Stimulated activated naive CD4-positive, alpha-beta T cell (primary cell): ENCODE measurements around the gene SLC8A2.

Experiments used
- DNase-seq, 6 experiments: peaks; one replicate each; lab custom pipeline; 2025; lab: John Stamatoyannopoulos, UW

Gene SLC8A2

DNA sequence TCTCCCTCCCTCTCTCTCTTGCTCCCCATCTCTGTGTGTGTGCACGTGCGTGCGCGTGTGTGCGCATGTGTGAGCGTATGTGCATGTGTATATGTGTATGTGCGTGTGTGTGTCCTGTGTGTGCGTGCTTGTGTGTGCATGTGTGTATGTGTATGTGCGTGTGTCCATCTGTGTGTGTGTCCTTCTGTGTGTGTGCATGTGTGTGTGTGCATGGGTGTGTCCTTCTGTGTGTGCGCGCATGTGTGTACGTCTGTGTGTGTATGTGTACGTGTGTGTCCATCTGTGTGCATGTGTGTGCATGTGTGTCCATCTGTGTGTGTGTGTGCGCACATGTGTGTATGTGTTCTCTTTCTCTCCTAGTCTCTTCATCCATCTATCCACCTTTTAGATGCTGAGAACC, 12.2 kb downstream of the SLC8A2 start:
- DNase-seq, result no peak

DNA sequence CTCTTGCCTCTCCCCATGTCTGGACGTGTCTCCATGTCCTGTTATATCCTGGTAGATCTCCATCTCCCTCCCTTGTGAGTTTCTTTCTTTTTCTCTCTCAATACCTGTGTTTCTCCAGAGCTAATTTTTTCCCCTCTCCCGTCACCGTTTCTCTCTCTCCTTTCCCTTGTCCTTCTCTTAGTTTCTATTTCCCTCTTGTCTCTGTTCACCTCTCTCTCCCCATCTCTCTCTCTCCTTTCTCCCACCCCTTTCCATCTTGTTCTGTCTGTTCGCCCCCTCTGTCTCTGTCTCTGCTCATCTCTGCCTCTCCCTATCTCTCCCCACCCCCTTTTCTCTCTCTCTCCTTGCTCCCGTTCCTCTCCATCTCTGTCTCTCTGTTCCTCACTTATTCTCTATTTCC, 13.0 kb downstream of the SLC8A2 start:
- DNase-seq, result no peak

DNA sequence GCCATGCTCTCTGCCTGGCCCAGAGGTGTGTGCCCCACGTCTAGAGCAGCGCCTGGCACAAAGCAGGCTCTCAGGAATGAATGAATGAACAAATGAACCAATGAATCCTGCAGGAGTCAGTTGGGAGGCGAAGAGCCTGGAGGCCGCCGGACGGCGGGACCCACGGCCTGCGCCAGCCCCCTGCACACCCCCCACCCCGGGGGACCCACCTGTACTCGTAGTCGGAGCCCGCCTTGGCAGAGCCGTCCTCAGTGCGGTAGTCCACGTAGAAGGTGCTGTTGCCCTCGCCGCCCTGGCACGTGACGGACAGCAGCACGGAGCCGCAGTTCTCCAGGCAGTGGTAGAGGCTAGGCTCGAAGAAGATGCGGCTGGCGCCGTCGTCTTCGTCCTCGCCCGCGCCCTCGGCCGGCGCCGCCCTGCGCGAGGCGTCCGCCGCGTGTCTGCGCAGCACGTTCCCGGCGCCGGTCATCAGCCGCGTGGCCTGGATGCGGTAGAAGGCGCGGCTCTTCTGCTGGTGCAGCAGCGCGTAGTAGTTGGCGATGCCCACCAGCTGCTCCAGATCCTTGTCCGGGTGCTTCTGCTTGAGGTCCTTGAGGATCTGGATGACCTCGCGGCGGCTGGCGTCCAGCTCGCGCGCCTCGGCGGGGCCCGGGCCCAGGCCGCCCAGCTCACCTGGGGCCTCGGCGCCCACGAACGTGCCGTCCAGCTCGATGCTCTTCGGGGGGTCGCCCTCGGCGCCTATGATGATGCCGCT, 14.8 kb downstream of the SLC8A2 start:
- no peak for DNase-seq

DNA sequence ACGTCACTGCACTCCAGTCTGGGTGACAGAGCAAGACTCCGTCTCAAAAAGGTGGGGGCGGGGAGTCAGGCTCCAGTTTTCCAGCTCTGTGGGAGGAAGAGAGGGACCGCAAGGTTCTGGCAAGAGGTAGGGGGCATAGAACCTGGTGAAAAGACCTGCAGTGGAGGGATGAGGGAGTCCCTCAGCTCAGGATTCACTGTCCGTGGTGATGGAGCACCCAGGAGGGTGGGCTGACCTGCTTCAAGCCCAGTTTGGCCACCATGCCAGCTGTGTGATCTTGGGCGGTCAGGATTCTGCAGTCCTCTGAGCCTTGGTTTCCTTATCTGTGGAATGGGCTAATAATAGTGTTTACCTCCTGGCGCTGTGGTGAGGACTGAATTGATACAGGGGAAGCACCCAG, 21.2 kb downstream of the SLC8A2 start:
- no peak for DNase-seq

GRCh38 chr19:47448360-47448727, 23.3 kb downstream of the SLC8A2 start:
- DNase-seq, result no peak

GRCh38 chr19:47447470-47448359, 24.0 kb downstream of the SLC8A2 start:
- DNase-seq, result peak; percentile 27 to 58 (median 56)

- DNase-seq, result peak in 1 of 6 experiments; percentile 18
Observed at GRCh38 chr19:47446534-47447469, 24.9 kb downstream of the SLC8A2 start.

- DNase-seq, result peak; percentile 48 to 73 (median 66)
Observed at GRCh38 chr19:47445937-47446402, 25.7 kb downstream of the SLC8A2 start.

DNA sequence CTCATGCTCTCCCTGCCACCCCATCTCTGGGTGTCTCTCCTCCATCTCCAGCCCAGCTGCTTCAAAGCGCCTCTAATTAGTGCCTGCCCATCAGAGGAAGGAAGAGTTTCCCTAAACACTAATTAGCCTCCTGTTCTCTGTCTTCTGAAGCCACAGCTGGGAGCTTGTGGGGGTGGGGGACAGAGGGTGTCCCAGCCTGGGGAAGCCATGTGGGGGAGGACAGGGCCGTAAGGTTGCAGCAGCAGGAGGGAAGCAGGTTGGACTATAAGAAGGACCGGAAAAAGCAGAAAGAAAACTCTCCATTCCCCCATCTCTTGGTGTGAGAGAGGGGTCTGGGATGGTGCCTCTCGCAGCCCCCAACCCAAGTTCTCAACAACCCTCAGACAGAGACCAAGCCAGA, 26.2 kb downstream of the SLC8A2 start:
- no peak for DNase-seq

DNA sequence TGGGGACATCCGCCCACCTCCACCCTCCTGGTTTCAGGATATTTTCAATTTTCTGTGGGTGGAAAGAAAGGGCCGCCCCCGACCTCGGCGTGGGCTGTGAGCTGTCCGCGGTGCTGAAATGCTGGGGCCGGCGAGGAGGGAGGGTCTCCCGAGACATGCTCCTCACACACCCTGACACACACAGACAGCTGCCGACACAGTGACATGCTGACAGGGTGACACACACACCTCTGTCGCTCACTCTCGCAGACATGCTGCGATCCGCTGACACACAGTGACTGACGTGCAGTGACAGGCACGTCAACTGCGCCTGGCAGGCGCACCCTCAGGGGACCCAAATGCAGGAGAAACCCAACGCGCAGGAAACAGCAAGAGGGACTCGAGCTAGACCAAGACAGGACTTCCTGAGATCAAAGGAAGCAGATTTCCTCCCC, 27.3 kb downstream of the SLC8A2 start:
- peak in 5 of 6 experiments; percentile 30 to 58 (median 44) for DNase-seq

GRCh38 chr19:47443331-47443730, 28.4 kb downstream of the SLC8A2 start:
- no peak for DNase-seq

GRCh38 chr19:47438793-47439220, 32.9 kb downstream of the SLC8A2 start:
- no peak for DNase-seq

GRCh38 chr19:47437500-47437899, 34.2 kb downstream of the SLC8A2 start:
- DNase-seq, result no peak

GRCh38 chr19:47436712-47437401, 34.8 kb downstream of the SLC8A2 start:
- peak; percentile 51 to 87 (median 76) for DNase-seq

GRCh38 chr19:47435883-47436417, 35.7 kb downstream of the SLC8A2 start:
- DNase-seq, result no peak

- peak in 1 of 6 experiments; percentile 17 for DNase-seq
Observed at GRCh38 chr19:47435196-47435595, 36.5 kb downstream of the SLC8A2 start.

DNA sequence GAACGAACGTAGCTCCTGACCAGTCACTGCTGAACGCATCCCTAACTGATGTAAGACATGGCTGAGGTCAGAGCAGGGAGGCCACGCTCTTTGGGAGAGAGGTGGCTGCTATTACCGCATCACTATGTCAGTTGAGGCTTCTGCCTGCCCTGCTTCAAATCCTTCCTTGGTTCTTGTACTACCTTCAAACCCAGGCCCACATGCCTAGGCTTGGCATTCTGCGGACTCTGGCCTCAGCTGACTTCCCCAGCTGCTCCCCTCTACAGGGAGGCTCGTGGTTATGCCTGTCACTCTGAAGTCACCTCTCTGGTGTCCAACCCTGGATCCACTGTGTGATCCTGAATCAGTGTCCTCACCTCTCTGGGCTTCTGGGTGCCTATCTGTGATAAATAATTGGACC, 37.6 kb downstream of the SLC8A2 start:
- no peak for DNase-seq

DNA sequence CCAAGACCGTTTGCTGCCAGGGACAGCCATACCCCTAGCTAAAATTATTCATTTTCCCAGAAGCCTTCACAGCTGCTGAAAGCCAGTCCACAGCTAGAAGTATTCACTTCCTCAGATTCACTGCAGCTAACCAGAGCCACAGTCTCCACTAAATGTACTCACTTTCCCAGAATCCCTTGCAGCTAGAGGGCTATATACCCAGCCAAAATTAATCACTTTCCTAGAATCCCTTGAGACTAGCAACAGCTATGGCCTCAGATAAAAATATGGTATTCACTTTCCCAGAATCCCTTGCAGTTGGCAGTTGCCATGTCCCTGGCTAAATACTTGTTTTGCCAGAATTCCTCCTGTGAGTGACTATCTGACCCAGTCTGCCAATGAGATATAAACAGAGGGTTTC, 38.6 kb downstream of the SLC8A2 start:
- no peak for DNase-seq

- DNase-seq, result no peak
Observed at GRCh38 chr19:47432499-47432898, 39.2 kb downstream of the SLC8A2 start.

- no peak for DNase-seq
Observed at GRCh38 chr19:47432091-47432490, 39.6 kb downstream of the SLC8A2 start.
